Measurements from ENCODE around the gene NEMF. TPM values are rescaled to one million over a fixed set of nuclear protein-coding genes. Genes with fewer than 3 reads are reported as not detected.

The NEMF gene
- total RNA-seq, 4 donors from 2014 or later: 31.3 to 95.2 (median 55.9) TPM

DNA sequence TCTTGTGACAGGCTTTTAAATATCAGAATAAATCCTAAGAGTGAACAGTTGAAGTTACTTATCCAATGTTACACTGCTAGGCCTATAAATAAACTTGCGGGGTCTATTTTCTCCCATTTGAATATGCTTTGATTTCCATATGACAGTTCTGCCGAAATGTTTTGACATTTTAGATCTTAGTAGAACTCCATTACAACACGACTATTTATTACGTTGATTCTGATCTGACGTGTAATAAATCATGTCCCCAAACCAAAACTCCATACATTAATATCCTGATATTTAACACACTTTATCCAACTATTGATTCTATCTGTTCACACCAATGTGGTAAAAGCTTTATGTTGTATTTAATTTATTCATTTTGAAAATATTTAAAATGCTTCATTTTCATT, 16.1 kb upstream of the NEMF start:
- no peak for DNase-seq (ENCODE audit: low spot score in 2 of 2)
- no peak overlapping the region for H3K4me3 ChIP-seq (ENCODE audit: low read depth, poor library complexity, severe bottlenecking)

DNA sequence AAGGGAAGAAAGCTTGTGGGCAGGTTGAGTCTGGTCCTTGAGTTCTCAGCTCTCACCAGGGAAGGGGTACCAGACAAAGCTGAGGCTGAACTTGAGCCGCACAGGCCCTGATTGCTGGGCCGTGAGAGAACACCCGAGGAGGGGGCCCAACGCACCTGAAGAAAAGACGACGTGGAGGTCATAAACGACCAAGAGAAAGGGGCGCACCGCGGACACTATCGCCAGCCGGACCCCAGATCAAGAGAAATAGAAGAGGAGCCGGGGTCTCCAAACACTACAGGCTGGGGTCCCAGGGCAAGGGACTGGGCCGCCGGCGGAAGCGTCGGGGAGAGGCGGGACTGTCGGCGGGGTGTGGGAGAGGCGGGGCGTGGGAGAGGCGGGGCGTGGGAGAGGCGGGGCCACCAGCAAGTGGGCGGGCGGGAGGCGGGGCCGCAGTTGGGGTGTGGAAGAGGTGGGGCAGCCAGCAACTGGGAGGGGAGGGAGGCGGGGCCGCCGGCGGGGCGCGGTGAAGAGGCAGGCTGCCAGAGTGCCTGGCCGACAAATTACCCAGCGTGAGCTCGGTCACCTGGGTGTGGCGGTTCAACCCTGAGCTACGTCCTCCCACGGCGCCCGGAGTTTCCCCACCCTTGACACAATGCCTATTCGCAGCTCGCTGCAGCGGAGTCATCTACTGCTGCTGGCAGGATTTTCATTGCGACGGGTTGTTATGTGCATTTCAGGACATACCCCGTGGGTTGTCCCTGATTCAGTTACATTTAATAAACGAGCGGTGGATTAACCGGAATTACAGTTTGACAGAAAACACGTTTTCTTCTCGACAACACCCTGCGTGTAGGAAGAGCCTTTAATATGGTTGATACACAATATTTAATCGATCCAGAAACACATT, 15.5 kb upstream of the NEMF start:
- intact Hi-C loops (cut with DNase I; ENCODE audit: low total_unique reads): loop anchor here (5.0 kb wide), 1 partner anchor 134 kb away; no protein-coding TSS in a partner anchor
- DNase-seq (ENCODE audit: low spot score in 2 of 2): peak; percentile 96 to 100
- TF ChIP-seq, protein P1, sequence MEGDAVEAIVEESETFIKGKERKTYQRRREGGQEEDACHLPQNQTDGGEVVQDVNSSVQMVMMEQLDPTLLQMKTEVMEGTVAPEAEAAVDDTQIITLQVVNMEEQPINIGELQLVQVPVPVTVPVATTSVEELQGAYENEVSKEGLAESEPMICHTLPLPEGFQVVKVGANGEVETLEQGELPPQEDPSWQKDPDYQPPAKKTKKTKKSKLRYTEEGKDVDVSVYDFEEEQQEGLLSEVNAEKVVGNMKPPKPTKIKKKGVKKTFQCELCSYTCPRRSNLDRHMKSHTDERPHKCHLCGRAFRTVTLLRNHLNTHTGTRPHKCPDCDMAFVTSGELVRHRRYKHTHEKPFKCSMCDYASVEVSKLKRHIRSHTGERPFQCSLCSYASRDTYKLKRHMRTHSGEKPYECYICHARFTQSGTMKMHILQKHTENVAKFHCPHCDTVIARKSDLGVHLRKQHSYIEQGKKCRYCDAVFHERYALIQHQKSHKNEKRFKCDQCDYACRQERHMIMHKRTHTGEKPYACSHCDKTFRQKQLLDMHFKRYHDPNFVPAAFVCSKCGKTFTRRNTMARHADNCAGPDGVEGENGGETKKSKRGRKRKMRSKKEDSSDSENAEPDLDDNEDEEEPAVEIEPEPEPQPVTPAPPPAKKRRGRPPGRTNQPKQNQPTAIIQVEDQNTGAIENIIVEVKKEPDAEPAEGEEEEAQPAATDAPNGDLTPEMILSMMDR (IDR thresholded peaks at IDR 0.05): no peak
- peak in 1 of 2 donors; percentile 48 for TF ChIP-seq POLR2A (IDR thresholded peaks at IDR 0.05)
- peak overlapping the region; percentile 32 for H3K4me3 ChIP-seq (ENCODE audit: low read depth, poor library complexity, severe bottlenecking)
- WGBS, 2 donors: 0 to 1% methylated on average over 40 to 46 of the region's 57 CpGs

More for the DNA sequence above, 16.1 kb upstream of the NEMF start:
- WGBS, 2 donors: 23 to 26% methylated on average over 5 of the region's 5 CpGs
- no peak for TF ChIP-seq POLR2A (IDR thresholded peaks at IDR 0.05)
- TF ChIP-seq, protein P1 (IDR thresholded peaks at IDR 0.05): no peak
- intact Hi-C loops (cut with DNase I; ENCODE audit: low total_unique reads): loop anchor here (5.0 kb wide), 1 partner anchor 134 kb away; no protein-coding TSS in a partner anchor

DNA sequence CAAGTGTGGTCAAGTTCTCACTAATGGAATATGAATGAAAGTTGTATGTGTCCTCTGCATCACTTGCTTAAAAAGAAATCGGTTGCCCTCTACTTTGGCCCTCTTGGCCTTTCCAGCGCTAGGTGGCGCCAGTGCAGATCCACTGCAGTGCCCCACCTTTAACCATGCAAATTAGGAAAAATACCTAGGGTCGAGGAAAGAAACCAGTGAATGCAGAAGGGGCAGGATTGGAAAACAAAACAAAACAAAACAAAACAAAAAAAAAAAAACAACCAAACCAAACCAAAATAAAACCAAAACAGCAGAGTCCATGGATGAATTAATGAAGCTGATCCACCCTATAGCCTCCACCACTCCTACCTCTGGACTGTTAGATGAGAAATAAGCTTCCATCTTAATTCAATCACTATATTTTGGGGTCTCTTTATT, 12.9 kb upstream of the NEMF start:
- peak; percentile 70 to 95 for DNase-seq (ENCODE audit: low spot score in 2 of 2)
- intact Hi-C loops (cut with DNase I; ENCODE audit: low total_unique reads): loop anchor here (5.0 kb wide), 1 partner anchor 137 kb away; no protein-coding TSS in a partner anchor
- H3K4me3 ChIP-seq (ENCODE audit: low read depth, poor library complexity, severe bottlenecking): no peak overlapping the region
- no peak for TF ChIP-seq POLR2A (IDR thresholded peaks at IDR 0.05)
- TF ChIP-seq, protein P1 (IDR thresholded peaks at IDR 0.05): peak in 1 of 3 donors; percentile 53
- 0 to 1% methylated on average over 4 of the region's 4 CpGs for WGBS, 2 donors

GRCh38 chr14:49863487-49864281, 11.1 kb upstream of the NEMF start:
- WGBS, 2 donors: 15 to 18% methylated on average over 9 of the region's 9 CpGs
- H3K4me3 ChIP-seq (ENCODE audit: low read depth, poor library complexity, severe bottlenecking): peak overlapping the region; percentile 67
- TF ChIP-seq, protein P1 (IDR thresholded peaks at IDR 0.05): no peak
- TF ChIP-seq POLR2A (IDR thresholded peaks at IDR 0.05): no peak
- intact Hi-C loops (cut with DNase I; ENCODE audit: low total_unique reads): loop anchor here (5.0 kb wide), 1 partner anchor 244 kb away; no protein-coding TSS in a partner anchor
- DNase-seq (ENCODE audit: low spot score in 2 of 2): no peak

- TF ChIP-seq POLR2A (IDR thresholded peaks at IDR 0.05): no peak
- TF ChIP-seq, protein P1 (IDR thresholded peaks at IDR 0.05): peak in 2 of 3 donors; percentile 97 to 100
- intact Hi-C loops (cut with DNase I; ENCODE audit: low total_unique reads): loop anchor here (5.0 kb wide), 1 partner anchor 245 kb away; no protein-coding TSS in a partner anchor
- DNase-seq (ENCODE audit: low spot score in 2 of 2): peak; percentile 90 to 98
- 0 to 1% methylated on average over 24 to 27 of the region's 30 CpGs for WGBS, 2 donors
- peak overlapping the region; percentile 71 for H3K4me3 ChIP-seq (ENCODE audit: low read depth, poor library complexity, severe bottlenecking)
These were observed 9.6 kb upstream of the NEMF start for GRCh38 chr14:49862089-49862673.
